CD14-positive monocyte (primary cell): Measurements from ENCODE around the gene SETBP1. TPM values are rescaled to one million over a fixed set of nuclear protein-coding genes. Genes with fewer than 3 reads are reported as not detected.

ENCODE experiments used
- DNase-seq, 3 donors: peaks; one replicate each; pipeline ENCODE4 v3.0.0-alpha.2; 2011 to 2022
- H2AFZ ChIP-seq: 2 replicates; pipeline ENCODE4 v1.6.0; 2012; ENCODE audit warnings: mild to moderate bottlenecking, low read depth, low read length, inconsistent platforms; ENCODE audit not compliant: insufficient read depth, poor library complexity, severe bottlenecking
- H3K27ac ChIP-seq, 2 donors: 1 replicate in 1 of 2; 2 replicates in 1 of 2; pipeline ENCODE4 v1.5.1; 2012 to 2013; ENCODE audit warnings: low read length in 2 of 2, control low read depth in 1 of 2, inconsistent platforms in 1 of 2, low read depth in 1 of 2, mild to moderate bottlenecking in 1 of 2
- H3K27me3 ChIP-seq, 2 donors: one replicate each; pipeline versions ENCODE4 v1.6.0 to v1.6.1; 2011 to 2013; ENCODE audit warnings: low read length in 2 of 2; ENCODE audit not compliant: control insufficient read depth in 2 of 2, insufficient read depth in 2 of 2
- H3K36me3 ChIP-seq, 2 donors: replicated peaks in 1 of 2; 1 replicate in 1 of 2; 2 replicates in 1 of 2; pipeline versions ENCODE4 v1.5.1 to v1.6.1; 2012 to 2013; ENCODE audit warnings: low read length in 2 of 2, control low read depth in 1 of 2, inconsistent platforms in 1 of 2, mild to moderate bottlenecking in 1 of 2; ENCODE audit not compliant: insufficient read depth in 2 of 2, control insufficient read depth in 1 of 2
- H3K4me1 ChIP-seq, 2 donors: 1 replicate in 1 of 2; 2 replicates in 1 of 2; pipeline versions ENCODE4 v1.5.1 to v1.6.1; 2012 to 2013; ENCODE audit warnings: low read length in 2 of 2, control low read depth in 1 of 2, inconsistent platforms in 1 of 2, mild to moderate bottlenecking in 1 of 2, moderate library complexity in 1 of 2; ENCODE audit not compliant: insufficient read depth in 2 of 2, control insufficient read depth in 1 of 2
- H3K4me2 ChIP-seq: replicated peaks from 2 replicates; pipeline ENCODE3; 2012; ENCODE audit warnings: low read length, moderate library complexity, mild to moderate bottlenecking; ENCODE audit not compliant: poor library complexity, severe bottlenecking; ENCODE audit errors: extremely low read depth
- H3K4me3 ChIP-seq, 3 experiments: fragments of 200-600 bp in 1 of 3; sonication (generic) in 1 of 3; replicated peaks in 1 of 3; 1 replicate in 2 of 3; 2 replicates in 1 of 3; pipeline ENCODE4 v1.5.1; 2011 to 2013; ENCODE audit warnings: low read length in 3 of 3, mild to moderate bottlenecking in 3 of 3, control low read depth in 2 of 3, low read depth in 2 of 3, inconsistent platforms in 1 of 3, moderate library complexity in 1 of 3
- H3K79me2 ChIP-seq: 2 replicates; pipeline ENCODE4 v1.6.0; 2012; ENCODE audit warnings: mild to moderate bottlenecking, control low read depth, inconsistent platforms, low read length, moderate library complexity; ENCODE audit not compliant: insufficient read depth
- H3K9ac ChIP-seq: 2 replicates; pipeline ENCODE4 v1.6.0; 2017; ENCODE audit warnings: low read length, mild to moderate bottlenecking; ENCODE audit not compliant: insufficient read depth, poor library complexity, severe bottlenecking
- H3K9me3 ChIP-seq, 2 donors: replicated peaks in 1 of 2; 1 replicate in 1 of 2; 2 replicates in 1 of 2; pipeline versions ENCODE4 v1.5.1 to v1.6.1; 2012 to 2013; ENCODE audit warnings: low read length in 2 of 2, control low read depth in 1 of 2; ENCODE audit not compliant: control insufficient read depth in 1 of 2, insufficient read depth in 1 of 2
- H4K20me1 ChIP-seq: 2 replicates; pipeline ENCODE4 v1.6.0; 2012; ENCODE audit warnings: mild to moderate bottlenecking, low read length, control low read depth, moderate library complexity; ENCODE audit not compliant: insufficient read depth
- H3K27ac Mint-ChIP-seq, 7 donors: one replicate each; pipeline ENCODE4 v1.8.0; 2020; ENCODE audit warnings: mild to moderate bottlenecking in 7 of 7, mixed read lengths in 7 of 7, moderate library complexity in 6 of 7, inconsistent platforms in 2 of 7
- H3K27me3 Mint-ChIP-seq, 3 donors: one replicate each; pipeline ENCODE4 v1.8.0; 2021 to 2022; ENCODE audit warnings: low read depth in 3 of 3, mild to moderate bottlenecking in 3 of 3, mixed read lengths in 3 of 3, moderate library complexity in 3 of 3, inconsistent platforms in 1 of 3
- H3K36me3 Mint-ChIP-seq, 2 donors: one replicate each; pipeline ENCODE4 v1.8.0; 2020; ENCODE audit warnings: mixed read lengths in 2 of 2, inconsistent platforms in 1 of 2, mild to moderate bottlenecking in 1 of 2
- H3K4me1 Mint-ChIP-seq: one replicate; pipeline ENCODE4 v1.8.0; 2020; ENCODE audit warnings: mild to moderate bottlenecking, mixed read lengths
- H3K4me3 Mint-ChIP-seq, 2 donors: one replicate each; pipeline ENCODE4 v1.8.0; 2020; ENCODE audit warnings: mild to moderate bottlenecking in 2 of 2, mixed read lengths in 2 of 2, moderate library complexity in 1 of 2
- H3K9me3 Mint-ChIP-seq, 7 donors: one replicate each; pipeline ENCODE4 v1.8.0; 2020 to 2022; ENCODE audit warnings: mixed read lengths in 7 of 7, mild to moderate bottlenecking in 6 of 7, moderate library complexity in 6 of 7, inconsistent platforms in 2 of 7
- WGBS: methylation state at CpG from one replicate; pipeline ENCODE4 v1.1.5; 2013; ENCODE audit warnings: missing lambda C conversion rate; ENCODE audit not compliant: insufficient coverage; 5-methylcytosine and 5-hydroxymethylcytosine counted together
- intact Hi-C, 2 donors: fragments of 100-400 bp; cut with micrococcal nuclease; formaldehyde crosslinking; loops; one replicate each; pipeline versions ENCODE4 v1.15.0 to v1.15.1; 2023
- polyA plus RNA-seq, 3 donors: library from polyadenylated mRNA; depleted of rRNA in 1 of 3; unstranded in 2 of 3; stranded (reverse) in 1 of 3; fragments of 300-500 nt in 2 of 3; fragments of >200 nt in 1 of 3; fragmentation: Illumina TruSeq in 2 of 3; gene quantifications; 1 replicate in 2 of 3; 2 replicates in 1 of 3; pipeline ENCODE4 v1.2.3, GENCODE V29; 2012 to 2021
- TF ChIP-seq, protein P1 (sequence below): fragments of 200-600 bp; IDR thresholded peaks from one replicate; pipeline ENCODE4 v1.8.0; 2022; ENCODE audit warnings: antibody characterized with exemption, mild to moderate bottlenecking

The SETBP1 gene
- polyA plus RNA-seq, 3 donors, result 0.01 to 1.2 TPM; not detected in 1

DNA sequence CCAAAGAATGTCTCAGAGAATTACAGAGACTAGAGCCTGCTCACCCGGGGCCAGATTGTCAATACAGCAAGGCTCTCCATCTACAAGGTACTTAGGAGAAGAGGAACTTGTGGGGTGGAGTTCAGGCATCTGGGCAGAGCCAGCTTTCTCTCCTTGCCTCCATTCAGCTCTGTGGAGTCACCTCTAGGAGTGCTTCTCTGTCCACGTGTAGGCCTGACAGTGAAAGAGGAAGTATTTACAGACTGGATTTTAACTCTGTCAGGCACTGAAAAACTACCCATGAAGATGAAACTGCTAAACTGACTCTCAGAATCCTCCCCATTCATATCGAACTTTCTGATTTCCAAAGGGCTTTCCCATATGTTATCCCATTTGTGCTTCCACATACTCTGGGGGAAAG is 315.6 kb downstream of the SETBP1 start:
- WGBS, result no CpG with 5 or more reads among the region's 3 CpGs
- Histone ChIP-seq H3K9me3 (peaks cover 0 to 3% of the 10 kb centered on the region in 2 donors), H2AFZ (peak overlapping the region; percentile 57), H3K4me2 (no peak overlapping the region), H3K36me3 (no peaks in the 10 kb centered on the region), H3K27ac (peak overlapping the region in 1 of 2 donors; percentile 0), H3K4me1 (peaks cover 7 to 12% of the 10 kb centered on the region in 2 donors), H3K9ac (no peak overlapping the region), H3K79me2 (no peaks in the 10 kb centered on the region), H3K4me3 (no peak overlapping the region), H4K20me1 (no peaks in the 10 kb centered on the region), H3K27me3 (no peaks in the 10 kb centered on the region)
- TF ChIP-seq, protein P1, sequence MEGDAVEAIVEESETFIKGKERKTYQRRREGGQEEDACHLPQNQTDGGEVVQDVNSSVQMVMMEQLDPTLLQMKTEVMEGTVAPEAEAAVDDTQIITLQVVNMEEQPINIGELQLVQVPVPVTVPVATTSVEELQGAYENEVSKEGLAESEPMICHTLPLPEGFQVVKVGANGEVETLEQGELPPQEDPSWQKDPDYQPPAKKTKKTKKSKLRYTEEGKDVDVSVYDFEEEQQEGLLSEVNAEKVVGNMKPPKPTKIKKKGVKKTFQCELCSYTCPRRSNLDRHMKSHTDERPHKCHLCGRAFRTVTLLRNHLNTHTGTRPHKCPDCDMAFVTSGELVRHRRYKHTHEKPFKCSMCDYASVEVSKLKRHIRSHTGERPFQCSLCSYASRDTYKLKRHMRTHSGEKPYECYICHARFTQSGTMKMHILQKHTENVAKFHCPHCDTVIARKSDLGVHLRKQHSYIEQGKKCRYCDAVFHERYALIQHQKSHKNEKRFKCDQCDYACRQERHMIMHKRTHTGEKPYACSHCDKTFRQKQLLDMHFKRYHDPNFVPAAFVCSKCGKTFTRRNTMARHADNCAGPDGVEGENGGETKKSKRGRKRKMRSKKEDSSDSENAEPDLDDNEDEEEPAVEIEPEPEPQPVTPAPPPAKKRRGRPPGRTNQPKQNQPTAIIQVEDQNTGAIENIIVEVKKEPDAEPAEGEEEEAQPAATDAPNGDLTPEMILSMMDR, result no peak
- H3K36me3 Mint-ChIP-seq, result peaks cover 0 to 2% of the 10 kb centered on the region in 2 donors
- DNase-seq, result peak; percentile 41 to 49 (median 48)
- peaks cover 0 to 8% (median 3%) of the 10 kb centered on the region in 7 donors for H3K9me3 Mint-ChIP-seq
- H3K27ac Mint-ChIP-seq, result peak overlapping the region in 2 of 7 donors; percentile 47 to 58
- no peak overlapping the region for H3K4me3 Mint-ChIP-seq
- H3K4me1 Mint-ChIP-seq, result peaks cover 9% of the 10 kb centered on the region
- intact Hi-C loops, result no loop called here
- peaks cover 0 to 1% (median 0%) of the 10 kb centered on the region in 3 donors for H3K27me3 Mint-ChIP-seq

DNA sequence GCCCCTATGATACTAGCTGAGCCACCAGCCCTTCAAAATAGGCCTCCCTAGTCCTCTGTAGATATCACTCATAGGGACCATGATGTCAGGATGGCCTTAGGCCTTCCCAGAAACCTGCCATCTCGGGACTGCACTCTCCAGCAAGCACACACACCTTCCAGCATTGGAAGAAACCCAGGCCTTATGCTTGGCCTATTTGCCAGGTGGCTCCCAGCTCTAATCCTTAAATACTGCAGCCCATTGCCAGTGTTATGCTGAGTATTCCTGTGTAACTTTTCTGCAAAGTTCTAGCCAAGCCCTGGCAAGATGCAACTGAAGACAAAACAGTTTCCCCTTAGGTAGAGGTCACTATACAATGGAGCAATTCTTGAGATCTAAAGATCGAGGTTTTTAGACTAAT is 316.5 kb downstream of the SETBP1 start:
- H3K27ac ChIP-seq, result no peak overlapping the region
- no peak overlapping the region for H3K27ac Mint-ChIP-seq
- no peak overlapping the region for H3K9ac ChIP-seq
- TF ChIP-seq, protein P1, result no peak
- no peak overlapping the region for H3K4me2 ChIP-seq
- peaks cover 0 to 8% (median 3%) of the 10 kb centered on the region in 7 donors for H3K9me3 Mint-ChIP-seq
- H4K20me1 ChIP-seq, result no peaks in the 10 kb centered on the region
- H2AFZ ChIP-seq, result no peak overlapping the region
- H3K27me3 ChIP-seq, result no peaks in the 10 kb centered on the region
- peaks cover 7 to 11% of the 10 kb centered on the region in 2 donors for H3K4me1 ChIP-seq
- no peaks in the 10 kb centered on the region for H3K36me3 ChIP-seq
- no peak for DNase-seq
- WGBS, result 100% methylated on average over 1 of the region's 2 CpGs
- peaks cover 0 to 2% of the 10 kb centered on the region in 2 donors for H3K36me3 Mint-ChIP-seq
- H3K79me2 ChIP-seq, result no peaks in the 10 kb centered on the region
- H3K4me3 ChIP-seq, result no peak overlapping the region
- peaks cover 9% of the 10 kb centered on the region for H3K4me1 Mint-ChIP-seq
- intact Hi-C loops, result no loop called here
- H3K27me3 Mint-ChIP-seq, result peaks cover 0 to 1% (median 0%) of the 10 kb centered on the region in 3 donors
- H3K9me3 ChIP-seq, result peaks cover 0 to 3% of the 10 kb centered on the region in 2 donors
- H3K4me3 Mint-ChIP-seq, result no peak overlapping the region
